Neural cell (in vitro differentiated cells): Measurements from ENCODE around the gene SCAMP5. TPM values are rescaled to one million over a fixed set of nuclear protein-coding genes. Genes with fewer than 3 reads are reported as not detected.

Source experiments
- H2AFZ ChIP-seq: fragments of 200-600, 300-800 bp; sonication (generic), shearing (Covaris generic); 2 replicates; pipeline ENCODE4 v1.6.0; 2014; ENCODE audit warnings: low read depth, mild to moderate bottlenecking, antibody characterized with exemption, low read length, moderate library complexity
- H3F3A ChIP-seq: fragments of 200-600 bp; shearing (Covaris generic); 2 replicates; pipeline ENCODE4 v1.6.1; 2016; ENCODE audit warnings: mild to moderate bottlenecking, moderate library complexity, mixed read lengths, antibody characterized with exemption, low read length; ENCODE audit not compliant: insufficient read depth, poor library complexity, severe bottlenecking
- H3K27ac ChIP-seq: fragments of 200-600, 300-800 bp; sonication (generic), shearing (Covaris generic); 2 replicates; pipeline ENCODE4 v1.5.1; 2014; ENCODE audit warnings: mild to moderate bottlenecking, low read length, moderate library complexity
- H3K27me3 ChIP-seq: fragments of 300-800, 200-600 bp; sonication (generic), shearing (Covaris generic); 2 replicates; pipeline ENCODE4 v1.6.0; 2014; ENCODE audit warnings: mild to moderate bottlenecking, low read depth, low read length, moderate library complexity; ENCODE audit not compliant: insufficient read depth
- H3K36me3 ChIP-seq: fragments of 300-800, 200-600 bp; sonication (generic), shearing (Covaris generic); 2 replicates; pipeline ENCODE4 v1.5.1; 2014; ENCODE audit warnings: mild to moderate bottlenecking, antibody characterized with exemption, low read length, moderate library complexity; ENCODE audit not compliant: insufficient read depth
- H3K4me2 ChIP-seq: fragments of 300-800, 200-600 bp; sonication (generic), shearing (Covaris generic); 2 replicates; pipeline ENCODE4 v1.6.0; 2014; ENCODE audit warnings: mild to moderate bottlenecking, low read length
- H3K4me3 ChIP-seq: fragments of 300-800, 200-600 bp; sonication (generic), shearing (Covaris generic); 2 replicates; pipeline ENCODE4 v1.5.1; 2014; ENCODE audit warnings: mild to moderate bottlenecking, low read length, moderate library complexity
- H3K79me2 ChIP-seq: fragments of 200-600 bp; shearing (Covaris generic); replicated peaks from 2 replicates; pipeline ENCODE4 v1.6.0; 2014; ENCODE audit warnings: mild to moderate bottlenecking, low read length, moderate library complexity; ENCODE audit not compliant: insufficient read depth
- H3K9ac ChIP-seq: fragments of 300-800, 200-600 bp; sonication (generic), shearing (Covaris generic); 2 replicates; pipeline ENCODE4 v1.6.1; 2016; ENCODE audit warnings: mild to moderate bottlenecking, low read length, mixed read lengths
- H3K9me2 ChIP-seq: fragments of 200-600 bp; shearing (Covaris generic); 2 replicates; pipeline ENCODE4 v1.6.1; 2016; ENCODE audit warnings: mild to moderate bottlenecking, low read length, mixed read lengths; ENCODE audit not compliant: insufficient read depth
- H3K9me3 ChIP-seq: fragments of 200-600, 300-800 bp; sonication (generic), shearing (Covaris generic); 2 replicates; pipeline ENCODE4 v1.6.1; 2016; ENCODE audit warnings: mild to moderate bottlenecking, mixed run types, low read length, moderate library complexity, mixed read lengths
- H4K20me1 ChIP-seq: fragments of 200-600 bp; shearing (Covaris generic); 2 replicates; pipeline ENCODE4 v1.6.1; 2016; ENCODE audit warnings: mild to moderate bottlenecking, mixed run types; ENCODE audit not compliant: insufficient read depth
- CTCF ChIP-seq: fragments of 450-650 bp; IDR thresholded peaks from 2 replicates; pipeline ENCODE4 v1.5.1; 2014; ENCODE audit warnings: antibody characterized with exemption, mild to moderate bottlenecking, moderate library complexity; ENCODE audit not compliant: poor library complexity, severe bottlenecking
- EP300 ChIP-seq: fragments of 450-650 bp; conservative IDR thresholded peaks from 2 replicates; pipeline ENCODE4 v1.6.1; 2014; ENCODE audit warnings: antibody characterized with exemption, mild to moderate bottlenecking, moderate library complexity; ENCODE audit not compliant: poor library complexity, severe bottlenecking
- EZH2 ChIP-seq: fragments of 200-600, 300-800 bp; shearing (Covaris generic), sonication (generic); IDR thresholded peaks from 2 replicates; pipeline ENCODE4 v1.6.1; 2014; ENCODE audit warnings: antibody characterized with exemption, low read length, borderline replicate concordance, mild to moderate bottlenecking; ENCODE audit not compliant: insufficient read depth, poor library complexity, severe bottlenecking
- MXI1 ChIP-seq: fragments of 450-650 bp; conservative IDR thresholded peaks from 2 replicates; pipeline ENCODE4 v1.6.1; 2014; ENCODE audit warnings: antibody characterized with exemption, mild to moderate bottlenecking; ENCODE audit not compliant: poor library complexity, severe bottlenecking
- POLR2AphosphoS5 ChIP-seq: IDR thresholded peaks from 2 replicates; pipeline ENCODE4 v1.6.1; 2012
- RAD21 ChIP-seq: fragments of 450-650 bp; conservative IDR thresholded peaks from 2 replicates; pipeline ENCODE4 v1.6.1; 2014; ENCODE audit warnings: antibody characterized with exemption, mild to moderate bottlenecking, moderate library complexity
- REST ChIP-seq: IDR thresholded peaks from 2 replicates; pipeline ENCODE4 v1.6.1; 2012; ENCODE audit warnings: borderline replicate concordance
- SMC3 ChIP-seq: fragments of 450-650 bp; conservative IDR thresholded peaks from 2 replicates; pipeline ENCODE4 v1.6.1; 2014; ENCODE audit warnings: antibody characterized with exemption, mild to moderate bottlenecking, moderate library complexity; ENCODE audit not compliant: poor library complexity
- TAF1 ChIP-seq: IDR thresholded peaks from 2 replicates; pipeline ENCODE4 v1.6.1; 2012; ENCODE audit warnings: low read depth
- polyA plus RNA-seq: library from polyadenylated mRNA; depleted of rRNA; stranded (reverse); fragments of >200 nt; gene quantifications from 2 replicates; pipeline ENCODE4 v1.2.3, GENCODE V29; 2014

The SCAMP5 gene
- polyA plus RNA-seq, 1 donor from 2014 or later: 92.5 TPM

- Histone ChIP-seq H3K4me3 (no peak overlapping the region), H3K9me3 (no peaks in the 10 kb centered on the region), H3K9me2 (no peaks in the 10 kb centered on the region), H3K36me3 (no peaks in the 10 kb centered on the region), H3K4me2 (no peak overlapping the region), H4K20me1 (no peaks in the 10 kb centered on the region), H2AFZ (no peak overlapping the region), H3K27me3 (no peaks in the 10 kb centered on the region), H3K9ac (no peak overlapping the region), H3F3A (no peaks in the 10 kb centered on the region), H3K27ac (no peak overlapping the region), H3K79me2 (no peaks in the 10 kb centered on the region)
- TF ChIP-seq REST (no peak), SMC3 (no peak), CTCF (no peak), RAD21 (no peak)
Measured at GRCh38 chr15:75063889-75064288, 68.5 kb downstream of the SCAMP5 start.

- TF ChIP-seq RAD21 (no peak), TAF1 (no peak), CTCF (no peak)
Measured at GRCh38 chr15:75064846-75065245, 69.5 kb downstream of the SCAMP5 start.

GRCh38 chr15:75065467-75065850 is 70.1 kb downstream of the SCAMP5 start:
- Histone ChIP-seq H3K4me3 (no peak overlapping the region), H3K79me2 (no peaks in the 10 kb centered on the region), H3K9me2 (no peaks in the 10 kb centered on the region), H3K27me3 (no peaks in the 10 kb centered on the region), H3K4me2 (no peak overlapping the region), H2AFZ (no peak overlapping the region), H3K9me3 (no peaks in the 10 kb centered on the region), H3F3A (no peaks in the 10 kb centered on the region), H4K20me1 (no peaks in the 10 kb centered on the region), H3K27ac (no peak overlapping the region), H3K36me3 (no peaks in the 10 kb centered on the region), H3K9ac (no peak overlapping the region)
- TF ChIP-seq RAD21 (no peak), POLR2AphosphoS5 (no peak), SMC3 (no peak), REST (no peak), MXI1 (no peak), CTCF (no peak), EZH2 (no peak), EP300 (no peak)

More at GRCh38 chr15:75064846-75065245, 69.5 kb downstream of the SCAMP5 start:
- no peaks in the 10 kb centered on the region for H3K9me3 ChIP-seq
- no peaks in the 10 kb centered on the region for H3K36me3 ChIP-seq
- H3F3A ChIP-seq: no peaks in the 10 kb centered on the region
- no peaks in the 10 kb centered on the region for H4K20me1 ChIP-seq
- no peak overlapping the region for H3K4me3 ChIP-seq
- no peaks in the 10 kb centered on the region for H3K27me3 ChIP-seq
- H3K9ac ChIP-seq: no peak overlapping the region
- H2AFZ ChIP-seq: no peak overlapping the region
- no peak overlapping the region for H3K4me2 ChIP-seq
- no peaks in the 10 kb centered on the region for H3K79me2 ChIP-seq
- H3K27ac ChIP-seq: no peak overlapping the region
- no peaks in the 10 kb centered on the region for H3K9me2 ChIP-seq
